ENCODE results near the gene GTF2H3. TPM values are rescaled to one million over a fixed set of nuclear protein-coding genes. Genes with fewer than 3 reads are reported as not detected.

Gene GTF2H3
- total and polyA plus RNA-seq, 4 donors = 5.6 to 28.9 (median 21.2) TPM

GRCh38 chr12:123670882-123671728, 37.5 kb downstream of the GTF2H3 start, which contains the start of gene TCTN2:
TSS of gene TCTN2 (plus strand) at chr12:123671113. CDS start at chr12:123671241, 128 bp downstream.
- WGBS, 2 donors = 1 to 2% methylated on average over 53 of the region's 53 CpGs
- no peak for TF ChIP-seq CTCF (IDR thresholded peaks at IDR 0.05; ENCODE audit: control extremely low read depth, extremely low read depth)
- Histone ChIP-seq H3K27ac (ENCODE audit: low read depth in 1 of 2, low read length in 1 of 2) (peak within 1 kb of the TSS; percentile 12 to 34), H3K4me3 (peak within 1 kb of the TSS; percentile 78), H3K9ac (ENCODE audit: insufficient read depth in 1 of 2, low read length in 2 of 2) (peak within 1 kb of the TSS; percentile 38 to 49), H3K9me3 (ENCODE audit: control insufficient read depth in 4 of 4, insufficient read depth in 3 of 4, low read length in 3 of 4) (no peaks in the 10 kb centered on the region), H3K4me1 (ENCODE audit: control insufficient read depth in 5 of 5, insufficient read depth in 5 of 5, low read length in 5 of 5) (peaks cover 0 to 9% (median 4%) of the 10 kb centered on the region in 5 donors), H3K27me3 (ENCODE audit: control insufficient read depth in 3 of 3, insufficient read depth in 3 of 3, low read length in 2 of 3) (no peaks in the 10 kb centered on the region), H3K36me3 (ENCODE audit: control insufficient read depth in 4 of 4, insufficient read depth in 4 of 4, low read length in 4 of 4) (peaks cover 0 to 19% (median 6%) of the 10 kb centered on the region in 4 donors)
- ATAC-seq (ENCODE audit: insufficient read depth, low FRiP score) (peak; percentile 99), DNase-seq (peak; percentile 92 to 95 (median 94))

GRCh38 chr12:123671876-123672275, 38.2 kb downstream of the GTF2H3 start:
- H3K36me3 ChIP-seq (ENCODE audit: control insufficient read depth in 4 of 4, insufficient read depth in 4 of 4, low read length in 4 of 4) = peaks cover 0 to 24% (median 6%) of the 10 kb centered on the region in 4 donors
- no peak overlapping the region for H3K27ac ChIP-seq (ENCODE audit: low read depth in 1 of 2, low read length in 1 of 2)
- no peaks in the 10 kb centered on the region for H3K27me3 ChIP-seq (ENCODE audit: control insufficient read depth in 3 of 3, insufficient read depth in 3 of 3, low read length in 2 of 3)
- peaks cover 0 to 9% (median 4%) of the 10 kb centered on the region in 5 donors for H3K4me1 ChIP-seq (ENCODE audit: control insufficient read depth in 5 of 5, insufficient read depth in 5 of 5, low read length in 5 of 5)
- DNase-seq = peak in 1 of 3 donors; percentile 17
- ATAC-seq (ENCODE audit: insufficient read depth, low FRiP score) = no peak
- no peaks in the 10 kb centered on the region for H3K9me3 ChIP-seq (ENCODE audit: control insufficient read depth in 4 of 4, insufficient read depth in 3 of 4, low read length in 3 of 4)
- no peak for TF ChIP-seq CTCF (IDR thresholded peaks at IDR 0.05; ENCODE audit: control extremely low read depth, extremely low read depth)
- 53 to 86% methylated on average over 6 of the region's 6 CpGs for WGBS, 2 donors
- H3K4me3 ChIP-seq = no peak overlapping the region
- no peak overlapping the region for H3K9ac ChIP-seq (ENCODE audit: insufficient read depth in 1 of 2, low read length in 2 of 2)

- H3K36me3 ChIP-seq (ENCODE audit: control insufficient read depth in 4 of 4, insufficient read depth in 4 of 4, low read length in 4 of 4) = peaks cover 4 to 36% (median 8%) of the 10 kb centered on the region in 4 donors
- WGBS, 2 donors = 100% methylated on average over 1 of the region's 1 CpG
- H3K4me3 ChIP-seq = no peak overlapping the region
- no peak for DNase-seq
- no peak for ATAC-seq (ENCODE audit: insufficient read depth, low FRiP score)
- no peaks in the 10 kb centered on the region for H3K9me3 ChIP-seq (ENCODE audit: control insufficient read depth in 4 of 4, insufficient read depth in 3 of 4, low read length in 3 of 4)
- H3K27ac ChIP-seq (ENCODE audit: low read depth in 1 of 2, low read length in 1 of 2) = no peak overlapping the region
- no peak overlapping the region for H3K9ac ChIP-seq (ENCODE audit: insufficient read depth in 1 of 2, low read length in 2 of 2)
- no peaks in the 10 kb centered on the region for H3K27me3 ChIP-seq (ENCODE audit: control insufficient read depth in 3 of 3, insufficient read depth in 3 of 3, low read length in 2 of 3)
- H3K4me1 ChIP-seq (ENCODE audit: control insufficient read depth in 5 of 5, insufficient read depth in 5 of 5, low read length in 5 of 5) = peaks cover 0 to 9% (median 4%) of the 10 kb centered on the region in 5 donors
- TF ChIP-seq CTCF (IDR thresholded peaks at IDR 0.05; ENCODE audit: control extremely low read depth, extremely low read depth) = no peak
Measured at GRCh38 chr12:123675436-123675835, 41.8 kb downstream of the GTF2H3 start.
